HepG2 (cell line): ENCODE measurements around the gene CES2.

Experiments used
- ATF1 ChIP-seq: IDR thresholded peaks from 2 replicates; pipeline ENCODE4 v1.6.1; 2016; ENCODE audit warnings: mild to moderate bottlenecking, control low read depth
- JUND ChIP-seq: sonication (generic); formaldehyde crosslinking; IDR thresholded peaks from 2 replicates; pipeline ENCODE4 v1.8.0; 2022; ENCODE audit warnings: mild to moderate bottlenecking, missing genetic modification reagents
- LCORL ChIP-seq, 2 experiments: fragments of 450-650 bp in 1 of 2; sonication (generic) in 1 of 2; formaldehyde crosslinking in 1 of 2; IDR thresholded peaks; 2 replicates each; pipeline versions ENCODE4 v1.5.0 to v1.6.1; 2017 to 2020; ENCODE audit warnings: antibody characterized with exemption in 1 of 2, missing genetic modification reagents in 1 of 2
- MXD1 ChIP-seq: sonication (generic); formaldehyde crosslinking; IDR thresholded peaks from 2 replicates; pipeline ENCODE4 v1.4.0; 2020; ENCODE audit warnings: mild to moderate bottlenecking, missing genetic modification reagents
- MYC ChIP-seq: sonication (generic); formaldehyde crosslinking; IDR thresholded peaks from 2 replicates; pipeline ENCODE4 v1.9.0; 2021; ENCODE audit warnings: missing genetic modification reagents, borderline replicate concordance
- POLR2A ChIP-seq, 2 experiments: IDR thresholded peaks; 2 replicates each; pipeline ENCODE4 v1.6.1; 2011; ENCODE audit warnings: low read depth in 2 of 2, low read length in 2 of 2, mild to moderate bottlenecking in 1 of 2, moderate library complexity in 1 of 2; ENCODE audit not compliant: insufficient read depth in 1 of 2
- RBM22 ChIP-seq: fragments of 200-400 bp; formaldehyde crosslinking; optimal IDR thresholded peaks from 2 replicates; pipeline ENCODE3; 2017; ENCODE audit warnings: mild to moderate bottlenecking, low read length, moderate library complexity
- ZBTB10 ChIP-seq: sonication (generic); formaldehyde crosslinking; IDR thresholded peaks from 2 replicates; pipeline ENCODE4 v1.4.0; 2020; ENCODE audit warnings: missing genetic modification reagents, borderline replicate concordance
- ZNF556 ChIP-seq: sonication (generic); formaldehyde crosslinking; IDR thresholded peaks from 2 replicates; pipeline ENCODE4 v1.4.0; 2020; ENCODE audit warnings: mild to moderate bottlenecking, missing genetic modification reagents, borderline replicate concordance
- ZNF607 ChIP-seq: sonication (generic); formaldehyde crosslinking; IDR thresholded peaks from 2 replicates; pipeline ENCODE4 v1.5.1; 2020; ENCODE audit warnings: missing genetic modification reagents, mild to moderate bottlenecking, borderline replicate concordance

GRCh38 chr16:66947302-66948065 is 12.2 kb downstream of the CES2 start:
- TF ChIP-seq ZNF556 (CRISPR knock-in tag) = no peak
- no peak for TF ChIP-seq MXD1 (CRISPR knock-in tag)
- no peak for TF ChIP-seq LCORL (IDR thresholded peaks at IDR 0.05)
- peak; percentile 40; the same call in 1 of the 2 replicates for TF ChIP-seq LCORL (CRISPR knock-in tag; IDR thresholded peaks at IDR 0.05)
- TF ChIP-seq MYC (CRISPR knock-in tag) = no peak
- TF ChIP-seq ATF1 (CRISPR knock-in tag) = no peak
- TF ChIP-seq ZNF607 = no peak
- TF ChIP-seq POLR2A (IDR thresholded peaks at IDR 0.05; ENCODE audit: insufficient read depth in 1 of 2, low read depth in 2 of 2, low read length in 2 of 2) = peak in 1 of 2 experiments; percentile 49; a peak in 1 of 4 replicates
- peak; percentile 91 for TF ChIP-seq ZBTB10 (CRISPR knock-in tag)
- TF ChIP-seq RBM22 = no peak
- TF ChIP-seq JUND (CRISPR knock-in tag) = no peak
